Activated CD8-positive, alpha-beta T cell treated with anti-CD3 and anti-CD28 coated beads for 36 hours (primary cell): Measurements from ENCODE around the gene KERA. TPM values are rescaled to one million over a fixed set of nuclear protein-coding genes. Genes with fewer than 3 reads are reported as not detected.

Experiments used
- ATAC-seq: fragments of 200-7000 bp; cut with Tn5 transposase; one replicate; pipeline ENCODE4 v1.10.0; 2021; ENCODE audit warnings: mild to moderate bottlenecking, moderate library complexity
- CTCF ChIA-PET: fragments of 350-600 bp; sonication (Branson Sonifier 250); formaldehyde crosslinking; loops from one replicate; lab custom pipeline; 2021; ENCODE audit warnings: antibody characterized with exemption; lab: Charles Lee
- POLR2A ChIA-PET: fragments of 350-600 bp; sonication (Branson Sonifier 250); formaldehyde crosslinking; loops from one replicate; lab custom pipeline; 2021; ENCODE audit warnings: antibody characterized with exemption; lab: Charles Lee
- DNase-seq: peaks from one replicate; pipeline ENCODE4 v3.0.0-alpha.2; 2020
- H3K27ac Mint-ChIP-seq: one replicate; pipeline ENCODE4 v1.8.0; 2021; ENCODE audit warnings: mild to moderate bottlenecking, mixed read lengths
- H3K27me3 Mint-ChIP-seq: one replicate; pipeline ENCODE4 v1.8.0; 2021; ENCODE audit warnings: mixed read lengths
- H3K36me3 Mint-ChIP-seq: one replicate; pipeline ENCODE4 v1.8.0; 2021; ENCODE audit warnings: low read depth, mixed read lengths
- H3K4me1 Mint-ChIP-seq: one replicate; pipeline ENCODE4 v1.8.0; 2021; ENCODE audit warnings: low read depth, mixed read lengths
- H3K4me3 Mint-ChIP-seq: one replicate; pipeline ENCODE4 v1.8.0; 2021; ENCODE audit warnings: mild to moderate bottlenecking, moderate library complexity, mixed read lengths
- H3K9me3 Mint-ChIP-seq: one replicate; pipeline ENCODE4 v1.8.0; 2021; ENCODE audit warnings: mixed read lengths
- intact Hi-C: fragments of 100-400 bp; cut with micrococcal nuclease; formaldehyde crosslinking; loops from one replicate; pipeline ENCODE4 v1.10.0; 2022
- total RNA-seq, 2 experiments: library from RNA; stranded (reverse); gene quantifications; one replicate each; pipeline ENCODE4 v1.2.3, GENCODE V29; 2021
- TF ChIP-seq, protein P1 (sequence below): fragments of 200-600 bp; IDR thresholded peaks from one replicate; pipeline ENCODE4 v1.8.0; 2022; ENCODE audit warnings: antibody characterized with exemption, mild to moderate bottlenecking

Gene KERA
- total RNA-seq, 2 experiments from 2014 or later = not detected

DNA sequence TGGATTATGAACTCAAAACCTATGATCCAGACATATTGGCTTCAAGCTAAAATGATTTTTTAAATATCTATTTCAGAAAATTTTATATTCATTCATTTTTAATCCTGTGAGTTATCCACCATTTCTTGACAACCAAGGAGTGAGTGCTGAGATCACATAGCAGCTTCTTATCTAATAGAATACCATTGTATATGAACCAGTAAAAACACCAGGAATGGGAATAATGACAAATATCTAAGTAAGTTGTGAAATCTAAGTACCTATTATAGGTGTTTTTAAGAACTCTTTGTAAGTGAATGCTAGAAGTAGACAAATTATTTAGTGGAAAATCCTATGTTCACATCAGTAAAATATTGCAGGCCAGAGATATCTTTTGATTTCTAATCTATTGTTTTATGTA is 45.3 kb upstream of the KERA start:
- Mint-ChIP-seq H3K9me3 (no peaks in the 10 kb centered on the region), H3K4me1 (no peaks in the 10 kb centered on the region), H3K36me3 (no peaks in the 10 kb centered on the region), H3K27ac (no peak overlapping the region), H3K27me3 (no peaks in the 10 kb centered on the region), H3K4me3 (no peak overlapping the region)
- POLR2A ChIA-PET = no interaction called here
- DNase-seq (no peak), ATAC-seq (no peak)
- intact Hi-C loops = no loop called here
- TF ChIP-seq, protein P1, sequence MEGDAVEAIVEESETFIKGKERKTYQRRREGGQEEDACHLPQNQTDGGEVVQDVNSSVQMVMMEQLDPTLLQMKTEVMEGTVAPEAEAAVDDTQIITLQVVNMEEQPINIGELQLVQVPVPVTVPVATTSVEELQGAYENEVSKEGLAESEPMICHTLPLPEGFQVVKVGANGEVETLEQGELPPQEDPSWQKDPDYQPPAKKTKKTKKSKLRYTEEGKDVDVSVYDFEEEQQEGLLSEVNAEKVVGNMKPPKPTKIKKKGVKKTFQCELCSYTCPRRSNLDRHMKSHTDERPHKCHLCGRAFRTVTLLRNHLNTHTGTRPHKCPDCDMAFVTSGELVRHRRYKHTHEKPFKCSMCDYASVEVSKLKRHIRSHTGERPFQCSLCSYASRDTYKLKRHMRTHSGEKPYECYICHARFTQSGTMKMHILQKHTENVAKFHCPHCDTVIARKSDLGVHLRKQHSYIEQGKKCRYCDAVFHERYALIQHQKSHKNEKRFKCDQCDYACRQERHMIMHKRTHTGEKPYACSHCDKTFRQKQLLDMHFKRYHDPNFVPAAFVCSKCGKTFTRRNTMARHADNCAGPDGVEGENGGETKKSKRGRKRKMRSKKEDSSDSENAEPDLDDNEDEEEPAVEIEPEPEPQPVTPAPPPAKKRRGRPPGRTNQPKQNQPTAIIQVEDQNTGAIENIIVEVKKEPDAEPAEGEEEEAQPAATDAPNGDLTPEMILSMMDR = no peak
- CTCF ChIA-PET = no interaction called here

DNA sequence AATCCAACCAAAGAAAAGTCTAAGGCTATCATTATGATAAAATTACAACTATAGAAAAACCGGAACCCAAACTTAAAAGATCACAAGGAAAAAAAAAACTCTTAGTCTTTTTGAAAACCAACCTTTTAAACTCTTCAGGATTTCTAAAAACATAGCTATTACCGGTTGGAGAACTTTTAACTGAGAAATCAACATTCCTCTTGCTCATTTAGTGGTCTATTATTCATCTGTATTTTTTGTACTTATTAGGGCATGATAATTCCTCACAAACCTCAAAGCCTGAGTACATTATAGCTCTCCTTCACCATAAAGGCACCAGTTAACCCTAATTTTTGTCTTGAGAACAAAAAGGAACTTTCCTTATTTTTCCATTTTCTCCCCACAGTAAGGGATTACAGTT is 43.1 kb upstream of the KERA start:
- DNase-seq (no peak), ATAC-seq (no peak)
- ChIA-PET POLR2A (no interaction called here), CTCF (no interaction called here)
- H3K4me1 Mint-ChIP-seq = no peaks in the 10 kb centered on the region
- TF ChIP-seq, protein P1 = no peak
- no peaks in the 10 kb centered on the region for H3K9me3 Mint-ChIP-seq
- H3K27me3 Mint-ChIP-seq = no peaks in the 10 kb centered on the region
- no peak overlapping the region for H3K27ac Mint-ChIP-seq
- intact Hi-C loops = no loop called here
- no peak overlapping the region for H3K4me3 Mint-ChIP-seq
- no peaks in the 10 kb centered on the region for H3K36me3 Mint-ChIP-seq

DNA sequence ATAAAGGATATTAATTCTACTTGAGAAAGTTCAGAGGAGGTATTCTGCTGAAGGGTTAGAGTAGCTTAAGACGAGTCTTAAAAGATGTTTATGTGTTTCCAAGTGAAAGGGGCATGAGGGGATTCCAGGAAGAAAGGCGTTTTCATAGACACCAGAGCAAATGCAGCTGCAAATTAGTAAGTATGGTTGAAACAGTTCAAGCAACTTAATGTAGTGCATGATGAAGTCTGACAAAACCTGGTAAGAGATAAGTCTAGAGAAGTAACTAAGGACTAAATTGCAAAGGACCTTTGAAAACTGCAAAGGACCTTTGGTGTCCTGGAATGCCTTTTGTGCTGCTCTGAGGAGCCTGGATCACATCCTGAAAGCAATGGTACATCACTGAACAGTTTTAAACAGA is 42.0 kb upstream of the KERA start:
- no peaks in the 10 kb centered on the region for H3K9me3 Mint-ChIP-seq
- no peaks in the 10 kb centered on the region for H3K36me3 Mint-ChIP-seq
- TF ChIP-seq, protein P1 = no peak
- H3K27me3 Mint-ChIP-seq = no peaks in the 10 kb centered on the region
- DNase-seq (no peak), ATAC-seq (no peak)
- no peaks in the 10 kb centered on the region for H3K4me1 Mint-ChIP-seq
- POLR2A ChIA-PET = no interaction called here
- no peak overlapping the region for H3K4me3 Mint-ChIP-seq
- intact Hi-C loops = no loop called here
- CTCF ChIA-PET = no interaction called here
- no peak overlapping the region for H3K27ac Mint-ChIP-seq

DNA sequence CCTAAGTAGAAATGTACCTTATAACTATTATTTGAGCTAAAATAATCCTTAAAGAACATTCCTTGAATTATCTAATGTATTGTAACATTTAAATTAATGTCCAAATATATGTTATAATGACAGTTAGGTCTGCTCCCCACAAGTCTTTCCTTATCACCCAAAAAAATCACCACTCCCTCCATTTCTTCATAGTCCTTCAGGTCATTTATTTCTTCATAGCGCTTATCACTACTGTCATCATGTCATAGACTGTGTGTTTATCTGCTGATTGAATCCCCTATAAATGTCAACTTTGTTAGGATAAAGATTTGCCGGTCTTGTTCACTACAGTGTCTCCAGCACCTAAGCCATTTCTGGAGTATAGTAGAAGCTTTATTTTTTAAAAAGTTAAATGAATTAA is 41.5 kb upstream of the KERA start:
- peaks cover 2% of the 10 kb centered on the region for H3K27me3 Mint-ChIP-seq
- no peak for ATAC-seq
- H3K9me3 Mint-ChIP-seq = no peaks in the 10 kb centered on the region
- ChIA-PET CTCF (interaction anchor here (1.4 kb wide), 1 partner anchor 9 kb away, joined by 7 read pairs; no protein-coding TSS in a partner anchor), POLR2A (interaction anchor here (0.5 kb wide), 1 partner anchor 27 kb away, joined by 4 read pairs; no protein-coding TSS in a partner anchor)
- H3K4me3 Mint-ChIP-seq = no peak overlapping the region
- intact Hi-C loops = no loop called here
- no peaks in the 10 kb centered on the region for H3K4me1 Mint-ChIP-seq
- H3K27ac Mint-ChIP-seq = no peak overlapping the region
- H3K36me3 Mint-ChIP-seq = no peaks in the 10 kb centered on the region
- DNase-seq = no peak
- TF ChIP-seq, protein P1 = no peak

DNA sequence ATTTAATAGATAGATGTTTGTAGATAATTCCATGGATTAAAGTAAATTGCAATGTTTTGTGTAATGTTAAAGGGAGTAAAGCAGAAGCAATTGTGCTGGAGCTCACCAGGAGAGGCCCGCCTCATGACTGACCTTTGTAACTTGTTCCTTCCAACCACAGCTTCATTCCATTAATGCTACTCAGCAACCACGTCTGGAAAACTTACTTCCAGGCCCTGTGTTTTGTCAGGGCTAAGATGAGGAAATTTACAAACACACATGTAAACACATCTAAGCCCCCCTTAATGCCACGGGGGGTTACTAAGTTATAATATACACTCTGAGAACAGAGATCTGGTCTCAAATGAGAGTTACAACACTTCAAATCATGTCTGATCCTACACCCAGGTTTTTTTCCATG is 41.1 kb upstream of the KERA start:
- Mint-ChIP-seq H3K27me3 (peaks cover 3% of the 10 kb centered on the region), H3K4me1 (no peaks in the 10 kb centered on the region), H3K36me3 (no peaks in the 10 kb centered on the region), H3K4me3 (no peak overlapping the region), H3K27ac (no peak overlapping the region), H3K9me3 (no peaks in the 10 kb centered on the region)
- ChIA-PET CTCF (interaction anchor here (1.4 kb wide), 1 partner anchor 9 kb away, joined by 7 read pairs; no protein-coding TSS in a partner anchor), POLR2A (interaction anchor here (0.5 kb wide), 1 partner anchor 26 kb away, joined by 4 read pairs; no protein-coding TSS in a partner anchor)
- intact Hi-C loops = no loop called here
- TF ChIP-seq, protein P1 = no peak
- ATAC-seq = no peak
- no peak for DNase-seq
